SKM-1 (cell line): ENCODE results near the gene BLOC1S4.

Source experiments
- DNase-seq: peaks from one replicate; lab custom pipeline; 2025; ENCODE audit not compliant: unreplicated experiment; lab: John Stamatoyannopoulos, UW

Gene BLOC1S4

GRCh38 chr4:6689506-6689960, 26.4 kb upstream of the BLOC1S4 start:
- DNase-seq = no peak

DNA sequence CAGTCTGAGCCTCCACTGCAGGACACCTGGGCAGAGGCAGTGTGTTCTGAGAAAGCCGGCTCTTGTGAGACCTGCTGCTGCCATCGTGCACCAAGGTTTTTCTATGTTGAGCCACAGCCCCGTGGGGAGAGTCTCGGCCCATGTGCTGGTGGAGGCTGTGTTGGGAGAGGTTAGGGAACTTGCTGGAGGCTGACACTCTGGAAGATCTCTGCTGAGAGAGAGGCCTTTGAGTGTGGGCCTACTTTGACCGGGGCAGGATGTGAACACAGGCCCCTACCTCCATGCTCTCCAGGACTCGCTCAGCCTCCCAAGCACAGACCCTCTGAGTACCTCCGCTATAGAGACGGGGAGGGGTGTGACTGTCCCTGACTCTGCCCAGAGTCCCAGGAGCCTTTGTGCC, 23.6 kb upstream of the BLOC1S4 start:
- DNase-seq = no peak

GRCh38 chr4:6692806-6693205, 23.2 kb upstream of the BLOC1S4 start:
- no peak for DNase-seq

- DNase-seq = no peak
Observed at GRCh38 chr4:6693231-6694176, 22.5 kb upstream of the BLOC1S4 start, which contains the start of gene S100P. Gene S100P, plus strand, starts transcription at chr4:6693878. Its CDS starts 55 bp downstream, at chr4:6693933.

- no peak for DNase-seq
Observed at GRCh38 chr4:6694177-6694901, 21.6 kb upstream of the BLOC1S4 start.

GRCh38 chr4:6695660-6696610, 20.0 kb upstream of the BLOC1S4 start:
- DNase-seq = no peak

- DNase-seq = no peak
Observed at GRCh38 chr4:6696611-6697010, 19.4 kb upstream of the BLOC1S4 start.

DNA sequence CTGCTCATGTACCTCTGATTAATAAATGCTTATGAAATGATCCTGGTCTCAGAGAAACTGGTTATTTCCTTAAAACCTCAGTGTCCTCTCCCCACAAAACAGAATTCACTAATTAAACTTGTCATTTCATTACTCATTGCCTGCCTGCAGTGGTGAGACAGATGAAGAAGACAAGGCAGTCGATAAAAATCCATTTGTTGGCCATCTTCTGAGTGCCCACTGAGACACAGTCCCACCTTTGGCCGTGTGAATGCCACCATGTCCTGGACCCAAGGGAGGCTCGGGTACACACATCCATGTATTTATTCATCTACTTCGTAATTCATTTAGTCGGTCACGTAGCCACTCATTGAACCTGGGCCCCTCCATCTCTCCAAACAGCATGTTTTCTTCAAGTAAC, 18.8 kb upstream of the BLOC1S4 start:
- no peak for DNase-seq

DNA sequence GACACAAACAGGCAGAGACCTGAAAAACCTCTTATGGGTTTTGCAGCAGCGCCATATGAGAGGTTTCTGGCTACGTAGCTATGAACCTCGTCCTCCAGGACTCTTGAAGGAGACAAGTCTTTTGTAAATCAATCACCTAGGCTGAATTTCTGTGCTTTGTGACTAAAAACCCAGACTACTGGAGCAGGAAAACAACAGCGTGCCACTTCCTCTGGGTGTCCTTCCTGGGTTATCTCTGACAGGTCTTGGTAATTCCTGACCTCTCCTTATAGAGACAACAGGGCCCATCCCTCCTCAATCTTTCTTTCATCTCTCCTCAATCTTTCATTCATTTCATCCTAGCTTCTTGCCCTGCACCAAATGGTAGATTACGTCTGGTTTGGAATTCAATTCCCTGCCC, 16.6 kb upstream of the BLOC1S4 start:
- DNase-seq = no peak

DNA sequence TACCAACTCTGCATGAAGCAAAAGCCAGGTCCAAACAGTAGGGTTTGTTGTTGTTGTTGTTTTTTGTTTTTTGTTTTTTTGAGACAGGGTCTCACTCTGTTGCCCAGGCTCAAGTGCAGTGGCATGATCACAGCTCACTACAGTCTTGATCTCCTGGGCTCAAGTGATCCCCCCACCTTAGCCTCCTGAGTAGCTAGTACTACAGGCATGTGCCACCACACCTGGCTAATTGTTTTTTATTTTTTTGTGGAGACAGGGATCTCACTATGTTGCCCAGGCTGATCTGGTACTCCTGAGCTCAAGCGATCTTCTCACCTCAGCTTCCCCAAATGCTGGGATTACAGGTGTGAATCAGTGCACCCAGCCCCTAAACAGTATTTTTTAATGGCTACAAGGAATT, 16.1 kb upstream of the BLOC1S4 start:
- DNase-seq = no peak

GRCh38 chr4:6701371-6701770, 14.6 kb upstream of the BLOC1S4 start:
- DNase-seq = peak; percentile 60

- no peak for DNase-seq
Observed at GRCh38 chr4:6702761-6703160, 13.2 kb upstream of the BLOC1S4 start.

- DNase-seq = no peak
Observed at GRCh38 chr4:6703786-6704185, 12.2 kb upstream of the BLOC1S4 start.

DNA sequence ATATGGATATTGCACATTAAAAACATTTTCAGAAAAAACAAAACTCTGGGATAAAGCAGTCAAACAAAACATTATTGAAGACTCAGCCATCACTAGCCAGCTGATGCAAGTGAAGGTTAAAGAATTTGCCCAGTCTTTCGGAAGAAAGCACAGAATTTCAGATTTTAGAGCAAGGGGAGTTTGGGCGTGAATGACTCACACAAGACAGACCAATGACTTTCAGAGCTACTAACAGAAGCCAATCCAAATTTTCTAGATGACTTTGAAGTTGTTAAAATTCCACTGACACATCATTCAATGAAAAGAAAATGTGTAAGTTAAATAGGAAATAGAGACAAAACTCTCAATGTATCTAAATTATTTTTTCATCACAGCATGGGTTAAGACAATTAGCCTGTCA, 10.3 kb upstream of the BLOC1S4 start:
- no peak for DNase-seq

GRCh38 chr4:6706173-6706572, 9.8 kb upstream of the BLOC1S4 start:
- no peak for DNase-seq

DNA sequence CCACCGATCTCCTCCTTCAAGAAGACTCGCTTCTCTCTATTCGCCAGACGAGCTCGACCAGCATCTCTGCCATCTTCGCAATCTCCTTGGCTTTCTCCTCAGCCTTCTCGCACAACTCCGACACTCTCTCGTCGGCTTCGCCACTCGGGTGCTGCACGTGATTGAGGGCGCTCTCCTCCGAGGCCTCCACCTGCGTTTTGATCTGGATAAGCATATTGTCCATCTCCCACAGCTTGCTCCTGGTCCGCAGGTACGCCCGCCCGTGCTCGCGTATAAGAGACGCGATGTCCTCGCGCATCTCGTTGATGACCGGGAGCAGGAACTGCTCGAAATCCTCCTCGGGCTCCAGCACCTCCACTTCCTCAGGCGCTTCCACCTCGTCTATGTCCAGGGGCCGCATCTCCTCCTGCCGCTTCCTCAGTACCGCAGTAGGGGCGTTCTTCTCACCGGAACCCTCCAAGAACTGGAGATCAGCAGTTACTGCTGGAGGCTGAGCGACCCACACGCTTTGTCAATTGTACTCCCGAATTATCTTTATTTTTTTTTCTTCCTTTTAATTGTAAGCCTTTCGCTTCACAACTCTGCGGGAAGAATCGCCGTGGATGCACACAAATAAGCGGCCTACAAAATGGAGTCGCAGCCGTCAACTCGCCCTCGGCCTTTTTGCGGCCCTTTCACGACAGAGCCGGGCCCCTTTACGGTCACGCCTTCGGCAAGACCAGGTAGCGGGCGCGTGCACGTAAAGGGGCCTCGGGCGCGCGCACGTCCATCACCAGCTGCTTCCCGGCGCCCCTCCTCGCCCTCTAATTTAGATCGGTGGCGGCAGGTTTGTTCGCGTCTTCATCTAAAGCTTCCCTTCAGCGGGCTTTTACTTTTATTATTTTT, 6.5 kb upstream of the BLOC1S4 start, which contains the start of gene MRFAP1L1:
Gene MRFAP1L1 (minus strand): TSS at position 636 of the 885 bp plus-strand sequence. CDS start 236 bp downstream, at position 400.
- DNase-seq = peak; percentile 99

DNA sequence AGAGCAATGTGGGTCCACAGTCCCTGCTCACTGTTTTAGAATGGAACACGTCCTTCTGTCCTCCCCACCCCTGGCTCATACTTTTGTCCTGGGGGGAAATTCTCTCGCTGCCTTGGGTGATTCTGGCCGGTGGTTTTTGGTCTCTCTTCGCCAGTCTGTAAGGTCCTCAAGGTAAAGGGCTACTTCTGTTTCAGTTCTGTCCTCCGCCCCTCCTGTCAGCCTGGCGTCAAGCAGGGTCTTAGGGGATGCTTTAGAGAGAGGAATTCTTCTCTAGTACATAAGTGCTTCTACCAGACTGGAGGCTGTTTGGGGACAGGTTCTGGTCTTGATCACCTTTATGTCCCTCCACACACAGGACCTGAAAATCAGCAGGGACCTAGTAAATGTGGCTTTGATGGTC, 5.7 kb upstream of the BLOC1S4 start:
- DNase-seq = no peak

- DNase-seq = no peak
Observed at GRCh38 chr4:6710996-6711395, 5.0 kb upstream of the BLOC1S4 start.

DNA sequence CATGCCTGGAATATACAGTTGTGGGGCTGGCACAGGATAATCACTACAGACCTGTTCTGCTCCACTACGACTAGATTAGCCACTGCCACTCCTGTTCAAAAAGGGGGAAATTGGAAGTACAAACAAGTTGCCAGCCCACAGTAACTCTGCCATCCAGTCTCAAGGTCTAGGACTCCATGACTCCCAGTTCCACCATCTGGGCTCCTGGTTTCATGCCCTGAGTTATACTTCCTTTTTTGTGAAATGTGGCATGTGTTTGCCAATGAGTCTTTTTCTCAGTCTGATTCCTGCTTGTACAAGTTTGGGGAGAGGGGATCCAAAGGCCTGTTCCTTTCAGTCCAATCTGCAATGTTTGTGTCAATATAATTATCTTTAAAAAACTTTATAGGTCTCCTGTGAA, 1.0 kb upstream of the BLOC1S4 start:
- no peak for DNase-seq

DNA sequence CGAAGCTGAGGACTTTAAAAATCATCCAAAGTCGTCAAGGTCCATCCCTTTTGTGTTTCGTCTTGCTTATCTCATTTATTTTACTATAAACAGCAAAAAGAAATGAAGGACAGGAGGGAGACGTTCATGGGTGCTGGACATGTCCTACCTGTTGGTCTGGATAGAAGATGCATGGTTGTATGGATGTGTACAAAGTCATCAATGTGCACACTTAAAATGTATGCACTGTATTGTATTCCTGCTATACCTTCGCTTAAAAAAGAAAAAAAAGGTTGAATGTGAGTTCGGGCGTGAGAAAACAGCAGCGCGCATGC, 313 bp upstream of the BLOC1S4 start:
- DNase-seq = no peak
